ENCODE results near the gene PRELID2.

- TF ChIP-seq ESRRG (CRISPR knock-in tag; IDR thresholded peaks at IDR 0.05) = no peak
- TF ChIP-seq ISL1 (CRISPR knock-in tag; IDR thresholded peaks at IDR 0.05) = no peak
- no peak for TF ChIP-seq ZC3H10 (CRISPR knock-in tag; IDR thresholded peaks at IDR 0.05)
- no peak for TF ChIP-seq PPARA (CRISPR knock-in tag; IDR thresholded peaks at IDR 0.05; ENCODE audit: borderline replicate concordance)
- TF ChIP-seq TCF4 (CRISPR knock-in tag; IDR thresholded peaks at IDR 0.05; ENCODE audit: borderline replicate concordance) = no peak
- TF ChIP-seq ZNF565 (CRISPR knock-in tag; conservative IDR thresholded peaks at IDR 0.05; ENCODE audit: low read depth) = no peak
- TF ChIP-seq RARB (CRISPR knock-in tag; IDR thresholded peaks at IDR 0.05) = no peak
- no peak for TF ChIP-seq ZFP3 (CRISPR knock-in tag; IDR thresholded peaks at IDR 0.05)
- no peak for TF ChIP-seq PATZ1 (CRISPR knock-in tag; IDR thresholded peaks at IDR 0.05; ENCODE audit: borderline replicate concordance)
Measured at GRCh38 chr5:145743396-145744061, 91.6 kb downstream of the PRELID2 start.
